Ramos (cell line): ENCODE results near the gene AGAP1.

Experiments
- in situ Hi-C: fragments of 300-500 bp; cut with MboI; formaldehyde crosslinking; loops from one replicate; pipeline ENCODE4 v1.14.3; 2022; ENCODE audit warnings: low sequenced_read_pairs; ENCODE audit not compliant: unreplicated experiment

AGAP1 gene

DNA sequence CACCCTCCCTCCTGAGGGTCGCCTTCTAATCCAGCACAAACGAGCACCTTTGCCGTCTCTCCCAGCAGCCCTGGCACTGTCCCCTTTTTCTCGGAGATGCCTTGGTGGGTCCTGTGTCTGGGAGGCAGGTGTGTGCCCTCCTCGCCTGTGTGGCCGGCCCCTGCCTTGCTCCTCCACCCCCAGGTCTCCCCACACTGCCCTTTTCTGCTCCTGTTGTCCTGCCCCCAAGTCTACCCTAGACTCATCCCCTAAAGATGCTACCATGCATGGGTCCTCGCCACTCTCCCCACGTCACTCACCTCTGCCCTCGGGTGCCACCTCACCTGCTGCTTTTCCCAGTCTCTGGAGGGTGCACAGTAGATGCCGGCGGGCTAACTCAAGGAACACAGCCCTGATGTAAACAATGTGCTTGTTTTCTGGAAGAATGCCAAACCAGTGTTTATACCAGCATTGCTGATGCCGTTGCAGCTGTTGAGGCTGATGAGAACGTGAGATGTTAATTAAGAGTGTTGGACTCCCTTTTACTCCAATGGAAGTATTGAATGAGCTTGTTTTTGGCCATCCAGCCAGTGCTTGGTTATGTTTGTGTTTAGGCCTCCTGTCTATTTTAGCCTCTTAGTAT is 223.1 kb downstream of the AGAP1 start:
- in situ Hi-C loops, result no loop called here

DNA sequence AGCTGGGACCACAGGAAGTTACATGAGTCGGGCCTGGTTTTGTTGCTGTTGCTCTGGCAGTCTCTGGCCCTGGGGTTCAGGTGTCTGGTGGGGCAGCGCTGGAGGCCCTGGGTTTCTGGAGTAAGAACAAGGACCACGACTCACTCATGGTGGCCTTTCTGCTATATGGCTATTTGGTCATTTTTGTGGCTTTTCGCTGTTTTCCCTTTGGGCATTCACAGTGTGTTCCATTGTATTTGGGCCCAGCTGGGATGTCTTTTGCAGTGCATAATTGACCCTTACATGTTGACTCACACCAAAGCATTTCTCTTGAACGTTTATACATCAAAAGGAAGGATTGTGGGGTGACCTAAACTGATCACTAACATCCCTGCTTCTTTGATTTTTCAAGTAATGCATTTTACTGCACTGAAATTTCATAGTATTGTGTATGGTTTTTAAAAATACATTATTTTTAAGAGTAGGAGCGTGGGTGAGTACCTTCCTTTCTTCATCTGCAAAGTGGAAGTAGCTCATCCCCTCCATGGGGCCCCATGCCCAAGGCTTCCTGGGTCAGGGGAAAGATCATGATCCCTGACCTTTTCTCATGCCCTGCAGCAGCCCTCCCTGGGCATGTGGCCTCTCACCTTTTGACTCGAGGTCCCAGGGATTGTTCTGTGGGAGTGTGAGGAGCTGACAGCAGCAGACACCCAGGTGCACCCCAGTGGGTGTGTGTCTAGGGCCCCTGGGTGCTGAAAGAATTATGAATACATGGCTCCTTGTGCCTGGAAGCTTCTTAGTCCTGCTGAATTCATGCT is 225.5 kb downstream of the AGAP1 start:
- in situ Hi-C loops, result no loop called here

DNA sequence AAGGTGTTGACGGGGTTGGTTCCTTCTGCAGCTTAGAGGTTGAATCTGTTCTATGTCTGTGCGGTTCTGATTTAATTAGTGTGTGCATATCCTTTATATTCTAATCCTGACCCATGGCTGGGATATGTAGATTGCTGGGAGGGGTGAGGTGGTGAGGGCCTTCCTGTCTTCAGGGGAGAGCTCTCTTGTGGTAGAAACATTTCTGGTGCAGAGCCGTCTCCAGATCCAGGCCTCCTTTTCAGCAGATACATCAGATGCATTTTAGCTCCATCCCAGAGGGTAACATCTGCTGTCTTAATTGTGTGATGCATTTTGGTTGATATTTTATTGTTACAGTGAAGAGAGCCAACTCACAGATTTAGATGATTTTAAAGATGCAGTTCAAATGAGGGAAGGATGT is 227.8 kb downstream of the AGAP1 start:
- in situ Hi-C loops, result no loop called here

- in situ Hi-C loops, result no loop called here
These were observed 229.0 kb downstream of the AGAP1 start for GRCh38 chr2:235722869-235723268.

GRCh38 chr2:235723371-235723770 is 229.5 kb downstream of the AGAP1 start:
- in situ Hi-C loops, result no loop called here

GRCh38 chr2:235723811-235724465 is 230.1 kb downstream of the AGAP1 start:
- in situ Hi-C loops, result no loop called here

- in situ Hi-C loops, result loop anchor here (25.0 kb wide), 1 partner anchor 588 kb away; no protein-coding TSS in a partner anchor
These were observed 231.2 kb downstream of the AGAP1 start for GRCh38 chr2:235725016-235725489.

- in situ Hi-C loops, result loop anchor here (25.0 kb wide), 1 partner anchor 589 kb away; no protein-coding TSS in a partner anchor
These were observed 232.0 kb downstream of the AGAP1 start for GRCh38 chr2:235725841-235726240.

DNA sequence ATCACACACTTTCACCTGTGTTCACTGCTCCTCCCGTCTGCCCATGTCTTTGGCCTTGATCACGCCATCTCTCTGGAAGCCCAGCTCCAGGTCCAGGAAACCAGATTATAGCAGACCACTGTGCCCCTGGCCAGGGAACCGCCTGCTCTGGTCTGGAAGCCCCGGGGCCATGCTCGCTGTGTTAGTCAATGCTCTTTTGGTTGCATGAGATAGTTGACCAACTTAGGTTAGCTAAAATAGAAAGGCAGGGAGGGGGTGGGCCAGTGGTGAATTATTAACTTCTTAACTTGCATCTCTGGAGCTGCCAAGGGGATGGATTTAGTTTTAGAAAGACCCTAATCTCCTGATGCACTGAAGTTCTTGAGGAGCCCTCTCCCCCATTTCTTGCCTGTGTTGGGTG is 232.7 kb downstream of the AGAP1 start:
- in situ Hi-C loops, result loop anchor here (25.0 kb wide), 1 partner anchor 589 kb away; no protein-coding TSS in a partner anchor

GRCh38 chr2:235727174-235727573 is 233.3 kb downstream of the AGAP1 start:
- in situ Hi-C loops, result loop anchor here (25.0 kb wide), 1 partner anchor 590 kb away; no protein-coding TSS in a partner anchor

DNA sequence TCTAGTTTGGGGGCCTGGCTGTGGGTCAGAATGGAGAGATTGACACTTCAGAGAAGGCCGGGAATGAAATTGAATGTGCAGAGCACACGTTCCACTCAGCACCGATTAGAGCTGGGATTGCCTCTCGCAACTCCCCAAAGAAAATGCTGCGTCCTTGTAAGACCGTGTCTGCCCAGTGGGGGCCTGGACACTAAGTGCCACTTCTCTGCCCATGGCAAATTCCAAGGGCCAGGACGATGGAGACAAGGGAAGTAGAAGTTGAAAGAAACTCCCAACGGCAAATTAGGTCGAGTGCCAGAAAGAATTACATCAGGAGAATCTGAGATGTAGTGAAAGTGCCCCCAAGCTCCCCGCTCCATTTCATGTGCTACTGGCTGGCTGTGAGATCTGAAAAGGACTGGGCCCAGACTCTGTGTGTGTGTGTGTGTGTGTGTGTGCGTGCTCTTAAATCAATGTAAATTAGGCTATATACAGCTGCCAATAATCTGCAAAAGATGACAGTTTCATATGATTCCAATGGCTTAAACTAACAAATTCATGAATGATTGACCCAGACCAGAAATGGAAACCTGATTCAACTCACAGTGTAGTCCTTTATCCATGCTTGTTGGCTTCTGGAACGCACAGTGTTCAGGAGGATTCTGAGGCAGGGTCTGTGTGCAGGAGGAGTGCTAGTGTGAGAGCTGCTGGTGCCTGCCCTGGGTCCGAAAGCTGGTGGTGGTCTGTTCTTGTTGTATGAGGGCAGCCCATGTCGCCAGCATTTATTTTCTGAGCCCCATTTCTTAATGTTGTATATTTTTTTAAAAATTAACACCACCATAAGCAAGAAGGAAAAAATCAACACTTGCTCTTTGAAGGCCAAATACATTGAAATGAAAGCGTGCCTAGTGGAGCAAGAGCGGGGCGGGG is 234.3 kb downstream of the AGAP1 start:
- in situ Hi-C loops, result loop anchor here (25.0 kb wide), 1 partner anchor 591 kb away; no protein-coding TSS in a partner anchor

DNA sequence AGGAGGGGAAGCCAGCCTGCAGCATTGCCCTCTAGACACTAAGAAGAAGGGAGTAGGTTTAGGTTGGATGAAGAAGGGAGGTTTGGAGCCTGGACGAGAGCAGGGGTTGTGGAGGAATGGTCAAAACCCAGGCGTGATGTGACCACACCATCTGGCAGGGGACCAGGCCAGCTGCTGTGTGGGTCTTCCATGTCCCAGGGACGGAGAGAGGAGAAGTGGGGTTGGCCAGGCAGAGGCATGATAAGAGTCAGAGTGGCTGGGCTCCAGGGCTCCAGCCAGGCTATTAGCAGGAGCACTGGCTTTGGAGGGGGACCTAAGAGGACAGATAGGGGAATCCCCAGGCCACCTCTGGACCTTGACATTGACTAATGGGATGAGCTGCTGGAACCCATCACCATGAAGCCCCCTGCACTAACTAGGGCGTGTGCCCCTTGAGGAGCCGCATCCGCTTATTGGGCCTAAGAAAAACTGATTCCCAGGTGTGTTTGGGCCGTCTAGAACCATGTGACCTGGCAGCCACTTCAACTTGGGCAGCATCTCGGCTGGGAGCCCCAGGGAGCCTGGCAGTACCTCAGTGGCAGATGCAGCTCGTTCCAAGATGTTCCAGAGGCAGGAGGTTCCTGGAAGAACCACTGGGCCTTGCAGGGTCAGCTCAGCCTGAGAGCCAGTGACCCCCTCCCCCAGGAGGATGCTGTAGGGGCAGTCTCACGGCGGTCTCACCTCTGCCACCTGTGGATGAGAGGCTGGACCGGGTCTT is 235.1 kb downstream of the AGAP1 start:
- in situ Hi-C loops, result loop anchor here (25.0 kb wide), 1 partner anchor 592 kb away; no protein-coding TSS in a partner anchor

- in situ Hi-C loops, result loop anchor here (25.0 kb wide), 1 partner anchor 592 kb away; no protein-coding TSS in a partner anchor
These were observed 235.7 kb downstream of the AGAP1 start for GRCh38 chr2:235729557-235729947.

DNA sequence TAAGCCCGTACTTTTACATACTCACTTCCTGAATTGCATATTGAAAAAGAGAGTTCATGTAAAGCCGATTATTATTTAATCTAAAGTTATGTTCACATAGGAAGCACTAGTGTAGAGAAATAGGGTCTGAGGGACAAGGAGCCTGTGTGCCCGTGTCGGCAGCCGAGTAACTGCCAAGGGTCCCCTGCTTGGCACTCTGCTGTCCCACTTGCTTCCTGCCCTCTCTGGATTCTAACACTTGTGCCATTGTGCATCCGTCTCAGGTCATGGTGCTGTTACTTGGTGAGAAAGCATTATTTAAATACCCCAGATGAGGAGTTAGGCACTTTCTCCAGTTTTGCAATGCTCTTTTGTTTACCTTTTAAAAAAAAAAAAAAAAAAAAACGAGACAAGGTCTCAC is 236.3 kb downstream of the AGAP1 start:
- in situ Hi-C loops, result loop anchor here (25.0 kb wide), 1 partner anchor 593 kb away; no protein-coding TSS in a partner anchor

GRCh38 chr2:235733761-235734160 is 239.9 kb downstream of the AGAP1 start:
- in situ Hi-C loops, result loop anchor here (25.0 kb wide), 1 partner anchor 596 kb away; no protein-coding TSS in a partner anchor

DNA sequence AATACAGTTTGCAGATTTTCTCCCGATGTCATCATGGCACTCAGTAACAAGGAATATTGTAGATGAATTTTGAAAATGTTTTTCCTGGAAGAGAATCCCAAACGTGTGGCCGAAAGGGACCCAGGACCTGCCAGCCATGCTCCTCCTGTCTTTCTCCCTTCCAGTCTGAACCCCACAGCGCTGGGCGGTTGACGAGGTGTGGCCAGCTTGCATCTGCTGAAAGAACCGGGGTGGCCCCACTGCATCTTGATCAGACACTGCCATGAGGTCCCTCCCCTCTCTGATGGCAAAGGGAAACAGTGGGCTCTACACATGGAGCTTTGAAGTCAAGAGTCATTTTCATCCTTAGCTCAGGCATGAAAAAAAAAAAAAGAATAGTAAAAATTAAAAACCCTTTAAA is 240.3 kb downstream of the AGAP1 start:
- in situ Hi-C loops, result loop anchor here (25.0 kb wide), 1 partner anchor 597 kb away; no protein-coding TSS in a partner anchor

- in situ Hi-C loops, result loop anchor here (25.0 kb wide), 1 partner anchor 597 kb away; no protein-coding TSS in a partner anchor
These were observed 240.9 kb downstream of the AGAP1 start for GRCh38 chr2:235734688-235735231.

GRCh38 chr2:235737396-235737795 is 243.6 kb downstream of the AGAP1 start:
- in situ Hi-C loops, result loop anchor here (25.0 kb wide), 1 partner anchor 600 kb away; no protein-coding TSS in a partner anchor
